ENCODE results near the gene SPRR5. TPM values are rescaled to one million over a fixed set of nuclear protein-coding genes. Genes with fewer than 3 reads are reported as not detected.

SPRR5 gene
- polyA plus RNA-seq, 1 of the 3 experiments (the other 2 are of a cell fraction): not detected

GRCh38 chr1:152959801-152960451, 12.9 kb downstream of the SPRR5 start:
- Histone ChIP-seq H3F3A (replicated peaks; ENCODE audit: insufficient read depth) (no peaks in the 10 kb centered on the region), H3K4me2 (no peak overlapping the region), H3K4me1 (ENCODE audit: control insufficient read depth in 1 of 2, insufficient read depth in 2 of 2, low read depth in 1 of 2, low read length in 1 of 2) (no peaks in the 10 kb centered on the region), H3K36me3 (replicated peaks in 1 of 2; ENCODE audit: control insufficient read depth in 1 of 2, insufficient read depth in 2 of 2, low read length in 1 of 2) (no peaks in the 10 kb centered on the region), H3K9ac (no peak overlapping the region), H4K20me1 (ENCODE audit: insufficient read depth) (no peaks in the 10 kb centered on the region), H2AFZ (ENCODE audit: low read depth) (no peak overlapping the region), H3K9me2 (no peaks in the 10 kb centered on the region), H3K4me3 (ENCODE audit: low read depth in 2 of 2, low read length in 1 of 2) (no peak overlapping the region), H3K27me3 (ENCODE audit: insufficient read depth) (peaks cover 10% of the 10 kb centered on the region; the same call in 1 of the 2 replicates), H3K79me2 (ENCODE audit: insufficient read depth) (no peaks in the 10 kb centered on the region), H3K27ac (ENCODE audit: low read depth in 2 of 2, low read length in 1 of 2) (no peak overlapping the region), H3K9me3 (no peaks in the 10 kb centered on the region)
- no peak for DNase-seq
- ChIA-PET POLR2A (no interaction called here), CTCF (no interaction called here)
- TF ChIP-seq RFX5 (IDR thresholded peaks at IDR 0.05; ENCODE audit: low read length) (no peak), RXRA (IDR thresholded peaks at IDR 0.05; ENCODE audit: borderline replicate concordance, low read depth) (no peak), RAD21 (IDR thresholded peaks at IDR 0.05; ENCODE audit: low read length) (no peak), EZH2phosphoT487 (IDR thresholded peaks at IDR 0.05; ENCODE audit: borderline replicate concordance, low read depth) (no peak), CTCF (IDR thresholded peaks at IDR 0.05) (no peak), FOXJ3 (CRISPR knock-in tag; IDR thresholded peaks at IDR 0.05) (no peak), REST (IDR thresholded peaks at IDR 0.05; ENCODE audit: low read depth, low read length) (no peak)
- WGBS (ENCODE audit: low lambda C conversion rate): 3% methylated on average over 10 of the region's 10 CpGs

GRCh38 chr1:152960452-152961044, 13.5 kb downstream of the SPRR5 start:
- DNase-seq: no peak
- ChIA-PET POLR2A (no interaction called here), CTCF (no interaction called here)
- Histone ChIP-seq H3K9me3 (no peaks in the 10 kb centered on the region), H3K4me1 (ENCODE audit: control insufficient read depth in 1 of 2, insufficient read depth in 2 of 2, low read depth in 1 of 2, low read length in 1 of 2) (no peaks in the 10 kb centered on the region), H3K27me3 (ENCODE audit: insufficient read depth) (peaks cover 10% of the 10 kb centered on the region; the same call in 1 of the 2 replicates), H4K20me1 (ENCODE audit: insufficient read depth) (no peaks in the 10 kb centered on the region), H3K9me2 (no peaks in the 10 kb centered on the region), H3K36me3 (replicated peaks in 1 of 2; ENCODE audit: control insufficient read depth in 1 of 2, insufficient read depth in 2 of 2, low read length in 1 of 2) (no peaks in the 10 kb centered on the region), H3K4me3 (ENCODE audit: low read depth in 2 of 2, low read length in 1 of 2) (no peak overlapping the region), H3K79me2 (ENCODE audit: insufficient read depth) (no peaks in the 10 kb centered on the region), H2AFZ (ENCODE audit: low read depth) (no peak overlapping the region), H3K4me2 (no peak overlapping the region), H3F3A (replicated peaks; ENCODE audit: insufficient read depth) (no peaks in the 10 kb centered on the region), H3K9ac (no peak overlapping the region), H3K27ac (ENCODE audit: low read depth in 2 of 2, low read length in 1 of 2) (no peak overlapping the region)
- WGBS (ENCODE audit: low lambda C conversion rate): 2% methylated on average over 7 of the region's 10 CpGs
- TF ChIP-seq RXRA (IDR thresholded peaks at IDR 0.05; ENCODE audit: borderline replicate concordance, low read depth) (no peak), RAD21 (IDR thresholded peaks at IDR 0.05; ENCODE audit: low read length) (no peak), CTCF (IDR thresholded peaks at IDR 0.05) (no peak; the same call in 1 of the 2 replicates), YY1 (IDR thresholded peaks at IDR 0.05; ENCODE audit: low read depth) (no peak), FOSL2 (IDR thresholded peaks at IDR 0.05; ENCODE audit: borderline replicate concordance, low read depth) (no peak), CHD2 (IDR thresholded peaks at IDR 0.05; ENCODE audit: low read length, partially characterized antibody) (no peak), USF2 (IDR thresholded peaks at IDR 0.05; ENCODE audit: borderline replicate concordance, low read depth, low read length) (no peak), POLR2AphosphoS5 (IDR thresholded peaks at IDR 0.05; ENCODE audit: low read depth, low read length) (no peak), TCF12 (IDR thresholded peaks at IDR 0.05) (no peak), FOXM1 (IDR thresholded peaks at IDR 0.05; ENCODE audit: low read depth) (no peak), MXI1 (IDR thresholded peaks at IDR 0.05; ENCODE audit: low read depth, low read length) (no peak), SMC3 (IDR thresholded peaks at IDR 0.05; ENCODE audit: low read depth, low read length) (no peak), MAX (IDR thresholded peaks at IDR 0.05; ENCODE audit: low read depth) (no peak)
